ENCODE results near the gene PSMD7. TPM values are rescaled to one million over a fixed set of nuclear protein-coding genes. Genes with fewer than 3 reads are reported as not detected.
A peak's percentile ranks its signal among the peaks of the same experiment; 100 is the strongest.

Gene PSMD7
- total RNA-seq, 1 donor from 2014 or later, result 127 TPM

DNA sequence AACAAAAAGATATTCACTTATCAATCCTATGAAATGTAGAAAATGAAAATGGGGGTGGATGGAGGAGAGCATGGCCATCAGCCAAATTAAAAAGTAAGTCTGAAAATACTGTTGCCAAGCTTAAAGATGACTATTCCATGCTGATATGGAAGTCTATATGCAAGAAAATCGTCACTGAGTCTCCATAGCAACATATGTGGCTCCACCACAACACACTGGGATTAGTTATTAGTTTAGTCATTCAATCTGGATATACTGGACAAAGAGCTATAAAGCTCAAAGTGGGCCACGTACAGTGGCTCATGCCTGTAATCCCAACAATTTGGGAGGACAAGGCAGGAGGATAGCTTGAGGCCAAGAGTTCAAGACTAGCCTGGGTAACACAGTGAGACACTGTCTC is 24.7 kb upstream of the PSMD7 start:
- Histone ChIP-seq H2AFZ (replicated peaks) (no peak overlapping the region), H3F3A (ENCODE audit: low read depth) (peaks cover 7% of the 10 kb centered on the region), H3K4me3 (no peak overlapping the region), H3K27me3 (no peaks in the 10 kb centered on the region), H3K9me3 (ENCODE audit: low read depth) (no peaks in the 10 kb centered on the region), H4K20me1 (ENCODE audit: low read depth) (no peaks in the 10 kb centered on the region), H3K4me2 (no peak overlapping the region), H3K4me1 (peaks cover 17% of the 10 kb centered on the region), H3K9ac (no peak overlapping the region), H3K79me2 (ENCODE audit: low read depth) (no peaks in the 10 kb centered on the region), H3K27ac (no peak overlapping the region), H3K36me3 (no peaks in the 10 kb centered on the region)
- Mint-ChIP-seq H3K9me3 (no peaks in the 10 kb centered on the region), H3K4me1 (peaks cover 20% of the 10 kb centered on the region), H3K27ac (no peak overlapping the region), H3K4me3 (no peak overlapping the region), H3K27me3 (ENCODE audit: insufficient read depth, low read depth) (peaks cover 4% of the 10 kb centered on the region), H3K36me3 (no peaks in the 10 kb centered on the region)
- no peak for TF ChIP-seq EZH2 (IDR thresholded peaks at IDR 0.05)
- TF ChIP-seq, protein P1, sequence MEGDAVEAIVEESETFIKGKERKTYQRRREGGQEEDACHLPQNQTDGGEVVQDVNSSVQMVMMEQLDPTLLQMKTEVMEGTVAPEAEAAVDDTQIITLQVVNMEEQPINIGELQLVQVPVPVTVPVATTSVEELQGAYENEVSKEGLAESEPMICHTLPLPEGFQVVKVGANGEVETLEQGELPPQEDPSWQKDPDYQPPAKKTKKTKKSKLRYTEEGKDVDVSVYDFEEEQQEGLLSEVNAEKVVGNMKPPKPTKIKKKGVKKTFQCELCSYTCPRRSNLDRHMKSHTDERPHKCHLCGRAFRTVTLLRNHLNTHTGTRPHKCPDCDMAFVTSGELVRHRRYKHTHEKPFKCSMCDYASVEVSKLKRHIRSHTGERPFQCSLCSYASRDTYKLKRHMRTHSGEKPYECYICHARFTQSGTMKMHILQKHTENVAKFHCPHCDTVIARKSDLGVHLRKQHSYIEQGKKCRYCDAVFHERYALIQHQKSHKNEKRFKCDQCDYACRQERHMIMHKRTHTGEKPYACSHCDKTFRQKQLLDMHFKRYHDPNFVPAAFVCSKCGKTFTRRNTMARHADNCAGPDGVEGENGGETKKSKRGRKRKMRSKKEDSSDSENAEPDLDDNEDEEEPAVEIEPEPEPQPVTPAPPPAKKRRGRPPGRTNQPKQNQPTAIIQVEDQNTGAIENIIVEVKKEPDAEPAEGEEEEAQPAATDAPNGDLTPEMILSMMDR (IDR thresholded peaks at IDR 0.05), result no peak
- no peak for TF ChIP-seq EZH2phosphoT487 (IDR thresholded peaks at IDR 0.05)
- DNase-seq (ENCODE audit: low spot score), result no peak

DNA sequence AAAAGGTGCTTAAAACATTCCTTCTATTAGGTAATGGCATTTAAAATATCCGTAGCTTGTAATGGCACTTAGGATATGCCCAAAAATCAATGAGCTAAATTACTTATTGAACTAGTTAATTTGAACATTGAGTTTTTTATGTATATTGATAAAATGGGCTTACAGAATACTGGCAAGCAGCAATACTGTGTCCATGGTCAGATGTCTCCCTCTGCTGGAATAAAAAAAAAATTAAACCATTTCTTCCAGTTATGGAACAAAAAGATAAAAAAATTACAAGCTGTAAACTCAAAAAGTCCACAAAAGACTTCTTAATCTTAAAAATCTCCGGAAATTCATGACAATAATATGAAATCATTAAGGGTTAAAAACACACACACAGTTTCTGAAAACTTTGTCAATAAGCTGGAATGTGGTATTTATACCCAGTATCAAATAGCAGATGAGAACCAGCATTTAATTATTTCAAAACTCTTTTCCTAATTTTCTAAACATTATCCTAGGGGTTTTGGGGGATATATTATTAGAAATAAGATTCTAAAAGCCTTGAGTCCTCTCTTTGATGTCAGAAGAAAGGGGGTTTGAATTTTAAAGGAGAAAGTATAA is 21.5 kb upstream of the PSMD7 start:
- no peak for DNase-seq (ENCODE audit: low spot score)
- Histone ChIP-seq H3K9ac (no peak overlapping the region), H3K4me3 (peak overlapping the region; percentile 24), H3K4me1 (peaks cover 17% of the 10 kb centered on the region), H4K20me1 (ENCODE audit: low read depth) (no peaks in the 10 kb centered on the region), H3K36me3 (no peaks in the 10 kb centered on the region), H3K79me2 (ENCODE audit: low read depth) (no peaks in the 10 kb centered on the region), H3K9me3 (ENCODE audit: low read depth) (no peaks in the 10 kb centered on the region), H3F3A (ENCODE audit: low read depth) (peaks cover 14% of the 10 kb centered on the region), H2AFZ (replicated peaks) (no peak overlapping the region), H3K27me3 (no peaks in the 10 kb centered on the region), H3K27ac (no peak overlapping the region), H3K4me2 (peak overlapping the region; percentile 71)
- Mint-ChIP-seq H3K9me3 (peaks cover 6% of the 10 kb centered on the region), H3K36me3 (no peaks in the 10 kb centered on the region), H3K27ac (no peak overlapping the region), H3K4me1 (peaks cover 24% of the 10 kb centered on the region), H3K4me3 (no peak overlapping the region), H3K27me3 (ENCODE audit: insufficient read depth, low read depth) (peaks cover 2% of the 10 kb centered on the region)
- no peak for TF ChIP-seq EZH2phosphoT487 (IDR thresholded peaks at IDR 0.05)
- TF ChIP-seq, protein P1 (IDR thresholded peaks at IDR 0.05), result peak; percentile 75

DNA sequence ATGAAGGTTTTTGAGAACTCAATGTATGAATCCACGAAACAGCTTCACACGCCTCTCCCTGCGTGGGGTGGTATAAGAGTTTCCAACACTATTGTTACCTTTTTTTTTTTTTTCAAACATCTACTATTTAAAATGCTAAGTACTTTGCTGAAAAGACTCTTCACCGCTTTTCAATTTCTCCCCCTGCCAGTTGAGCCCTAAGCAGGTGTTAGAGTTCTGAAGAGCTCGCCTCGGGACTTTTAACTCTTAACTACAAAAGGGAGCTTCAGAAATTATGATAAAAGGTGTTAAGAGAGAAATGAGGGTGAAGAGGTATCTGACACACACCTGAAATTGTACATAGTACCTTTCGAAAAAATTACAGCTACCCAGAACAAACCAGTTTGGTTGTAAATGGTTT is 20.9 kb upstream of the PSMD7 start:
- Mint-ChIP-seq H3K27me3 (ENCODE audit: insufficient read depth, low read depth) (peaks cover under 1% of the 10 kb centered on the region), H3K27ac (peak overlapping the region; percentile 13), H3K36me3 (no peaks in the 10 kb centered on the region), H3K4me3 (no peak overlapping the region), H3K9me3 (peaks cover 6% of the 10 kb centered on the region), H3K4me1 (peaks cover 24% of the 10 kb centered on the region)
- Histone ChIP-seq H4K20me1 (ENCODE audit: low read depth) (no peaks in the 10 kb centered on the region), H3F3A (ENCODE audit: low read depth) (peaks cover 14% of the 10 kb centered on the region), H3K27me3 (no peaks in the 10 kb centered on the region), H3K4me1 (peaks cover 17% of the 10 kb centered on the region), H3K79me2 (ENCODE audit: low read depth) (no peaks in the 10 kb centered on the region), H2AFZ (replicated peaks) (no peak overlapping the region), H3K9me3 (ENCODE audit: low read depth) (no peaks in the 10 kb centered on the region), H3K4me2 (peak overlapping the region; percentile 71), H3K9ac (no peak overlapping the region), H3K36me3 (no peaks in the 10 kb centered on the region), H3K4me3 (peak overlapping the region; percentile 24), H3K27ac (no peak overlapping the region)
- TF ChIP-seq EZH2phosphoT487 (IDR thresholded peaks at IDR 0.05), result no peak
- TF ChIP-seq, protein P1 (IDR thresholded peaks at IDR 0.05), result no peak
- DNase-seq (ENCODE audit: low spot score), result peak; percentile 55
